ENCODE measurements around the gene TMEM132C.

The TMEM132C gene

GRCh38 chr12:128606538-128606937, 339.6 kb downstream of the TMEM132C start:
- Histone ChIP-seq H3K4me3 (ENCODE audit: low read depth, low read length) (no peak overlapping the region), H3K9me3 (ENCODE audit: control insufficient read depth, insufficient read depth, low read depth, low read length) (no peaks in the 10 kb centered on the region), H3K36me3 (ENCODE audit: control insufficient read depth in 2 of 2, insufficient read depth in 1 of 2, low read length in 2 of 2) (no peaks in the 10 kb centered on the region), H3K4me1 (ENCODE audit: control insufficient read depth, insufficient read depth, low read length) (no peaks in the 10 kb centered on the region), H3K27ac (ENCODE audit: extremely low read depth, low read depth, low read length) (no peak overlapping the region)
- TF ChIP-seq ZNF16 (tag by site-specific recombination; IDR thresholded peaks at IDR 0.05; ENCODE audit: low read depth) (no peak), ZNF138 (tag by site-specific recombination; IDR thresholded peaks at IDR 0.05; ENCODE audit: borderline replicate concordance) (no peak), ZNF518A (tag by site-specific recombination; conservative IDR thresholded peaks at IDR 0.05; ENCODE audit: low read depth) (no peak), BCL11A (tag by site-specific recombination; IDR thresholded peaks at IDR 0.05; ENCODE audit: low read depth) (no peak), ZNF513 (tag by site-specific recombination; IDR thresholded peaks at IDR 0.05) (no peak), ZNF341 (tag by site-specific recombination; IDR thresholded peaks at IDR 0.05; ENCODE audit: low read depth) (no peak), ZNF202 (tag by site-specific recombination; IDR thresholded peaks at IDR 0.05; ENCODE audit: borderline replicate concordance) (no peak), ZNF704 (tag by site-specific recombination; IDR thresholded peaks at IDR 0.05) (no peak), REST (tag by site-specific recombination; IDR thresholded peaks at IDR 0.05) (no peak), GLIS2 (tag by site-specific recombination; IDR thresholded peaks at IDR 0.05) (no peak), ZNF530 (tag by site-specific recombination; IDR thresholded peaks at IDR 0.05; ENCODE audit: low read depth) (no peak)
- CTCF ChIA-PET: no interaction called here
- POLR2A ChIA-PET: no interaction called here

GRCh38 chr12:128606970-128607369, 340.0 kb downstream of the TMEM132C start:
- ChIA-PET POLR2A (no interaction called here), CTCF (no interaction called here)
- H3K9me3 ChIP-seq (ENCODE audit: control insufficient read depth, insufficient read depth, low read depth, low read length): no peaks in the 10 kb centered on the region
- TF ChIP-seq ZBTB49 (tag by site-specific recombination; IDR thresholded peaks at IDR 0.05; ENCODE audit: low read depth) (no peak), GLIS1 (tag by site-specific recombination; IDR thresholded peaks at IDR 0.05) (no peak), ZNF639 (tag by site-specific recombination; IDR thresholded peaks at IDR 0.05) (no peak), ZNF138 (tag by site-specific recombination; IDR thresholded peaks at IDR 0.05; ENCODE audit: borderline replicate concordance) (no peak), YY2 (tag by site-specific recombination; IDR thresholded peaks at IDR 0.05) (no peak)

More at GRCh38 chr12:128606970-128607369, 340.0 kb downstream of the TMEM132C start:
- H3K4me3 ChIP-seq (ENCODE audit: low read depth, low read length): no peak overlapping the region
- H3K36me3 ChIP-seq (ENCODE audit: control insufficient read depth in 2 of 2, insufficient read depth in 1 of 2, low read length in 2 of 2): no peaks in the 10 kb centered on the region
- no peaks in the 10 kb centered on the region for H3K4me1 ChIP-seq (ENCODE audit: control insufficient read depth, insufficient read depth, low read length)
- H3K27ac ChIP-seq (ENCODE audit: extremely low read depth, low read depth, low read length): no peak overlapping the region

Data from HEK293 (cell line).